ENCODE results near the gene MFSD6. TPM values are rescaled to one million over a fixed set of nuclear protein-coding genes. Genes with fewer than 3 reads are reported as not detected.

Gene MFSD6
- total RNA-seq, 4 donors from 2014 or later: 87.1 to 96.6 (median 92.4) TPM

- H3K4me1 ChIP-seq: peaks cover 0 to 58% (median 15%) of the 10 kb centered on the region in 4 donors
- no peaks in the 10 kb centered on the region for H3K27me3 ChIP-seq
- H3K9me3 ChIP-seq: no peaks in the 10 kb centered on the region
- WGBS, 2 donors: 66 to 70% methylated on average over 3 of the region's 3 CpGs
- no peaks in the 10 kb centered on the region for H3K36me3 ChIP-seq
- DNase-seq (ENCODE audit: low spot score in 2 of 2): no peak
- no peak overlapping the region for H3K4me3 ChIP-seq
- TF ChIP-seq EP300 (IDR thresholded peaks at IDR 0.05) (no peak), POLR2A (IDR thresholded peaks at IDR 0.05) (no peak)
- TF ChIP-seq, protein P1, sequence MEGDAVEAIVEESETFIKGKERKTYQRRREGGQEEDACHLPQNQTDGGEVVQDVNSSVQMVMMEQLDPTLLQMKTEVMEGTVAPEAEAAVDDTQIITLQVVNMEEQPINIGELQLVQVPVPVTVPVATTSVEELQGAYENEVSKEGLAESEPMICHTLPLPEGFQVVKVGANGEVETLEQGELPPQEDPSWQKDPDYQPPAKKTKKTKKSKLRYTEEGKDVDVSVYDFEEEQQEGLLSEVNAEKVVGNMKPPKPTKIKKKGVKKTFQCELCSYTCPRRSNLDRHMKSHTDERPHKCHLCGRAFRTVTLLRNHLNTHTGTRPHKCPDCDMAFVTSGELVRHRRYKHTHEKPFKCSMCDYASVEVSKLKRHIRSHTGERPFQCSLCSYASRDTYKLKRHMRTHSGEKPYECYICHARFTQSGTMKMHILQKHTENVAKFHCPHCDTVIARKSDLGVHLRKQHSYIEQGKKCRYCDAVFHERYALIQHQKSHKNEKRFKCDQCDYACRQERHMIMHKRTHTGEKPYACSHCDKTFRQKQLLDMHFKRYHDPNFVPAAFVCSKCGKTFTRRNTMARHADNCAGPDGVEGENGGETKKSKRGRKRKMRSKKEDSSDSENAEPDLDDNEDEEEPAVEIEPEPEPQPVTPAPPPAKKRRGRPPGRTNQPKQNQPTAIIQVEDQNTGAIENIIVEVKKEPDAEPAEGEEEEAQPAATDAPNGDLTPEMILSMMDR (IDR thresholded peaks at IDR 0.05): no peak
- no peak overlapping the region for H3K27ac ChIP-seq
Observed at GRCh38 chr2:190443778-190444481, 35.8 kb downstream of the MFSD6 start.

DNA sequence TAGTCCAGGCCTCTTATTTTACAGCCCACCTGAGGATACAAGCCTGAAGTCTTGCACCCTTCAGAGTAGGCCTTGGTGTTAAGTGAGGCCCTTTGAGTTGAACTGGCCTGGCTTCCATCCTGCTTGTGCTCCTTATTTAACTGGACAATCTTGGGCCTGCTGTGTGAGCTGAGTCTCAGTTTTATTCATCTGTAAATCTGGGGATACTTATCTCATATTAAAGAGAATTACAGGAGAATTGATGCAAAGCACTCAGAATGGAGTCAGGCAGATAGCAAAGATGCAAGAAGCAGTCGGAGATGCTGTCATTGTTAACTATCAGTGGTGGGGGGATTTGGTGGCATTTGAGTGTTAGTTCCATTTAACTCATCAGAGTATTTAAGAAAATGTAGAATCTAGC, 36.8 kb downstream of the MFSD6 start:
- H3K27me3 ChIP-seq: no peaks in the 10 kb centered on the region
- no peak overlapping the region for H3K4me3 ChIP-seq
- WGBS, 2 donors: 83 to 93% methylated on average over 1 of the region's 1 CpG
- no peaks in the 10 kb centered on the region for H3K9me3 ChIP-seq
- no peak overlapping the region for H3K27ac ChIP-seq
- DNase-seq (ENCODE audit: low spot score in 2 of 2): no peak
- H3K36me3 ChIP-seq: no peaks in the 10 kb centered on the region
- H3K4me1 ChIP-seq: peaks cover 0 to 58% (median 15%) of the 10 kb centered on the region in 4 donors
- TF ChIP-seq EP300 (IDR thresholded peaks at IDR 0.05) (no peak), POLR2A (IDR thresholded peaks at IDR 0.05) (no peak)
- TF ChIP-seq, protein P1 (IDR thresholded peaks at IDR 0.05): no peak

- no peak for DNase-seq (ENCODE audit: low spot score in 2 of 2)
- Histone ChIP-seq H3K9me3 (no peaks in the 10 kb centered on the region), H3K4me1 (peaks cover 0 to 59% (median 15%) of the 10 kb centered on the region in 4 donors), H3K27ac (peak overlapping the region in 2 of 4 donors; percentile 40 to 43), H3K36me3 (no peaks in the 10 kb centered on the region), H3K27me3 (no peaks in the 10 kb centered on the region), H3K4me3 (no peak overlapping the region)
- TF ChIP-seq POLR2A (IDR thresholded peaks at IDR 0.05) (no peak), EP300 (IDR thresholded peaks at IDR 0.05) (no peak)
- TF ChIP-seq, protein P1 (IDR thresholded peaks at IDR 0.05): no peak
- 71 to 81% methylated on average over 2 of the region's 2 CpGs for WGBS, 2 donors
Observed at GRCh38 chr2:190446193-190446592, 38.0 kb downstream of the MFSD6 start.

- DNase-seq (ENCODE audit: low spot score in 2 of 2): no peak
- Histone ChIP-seq H3K4me3 (no peak overlapping the region), H3K27me3 (no peaks in the 10 kb centered on the region), H3K36me3 (no peaks in the 10 kb centered on the region), H3K27ac (peak overlapping the region in 2 of 4 donors; percentile 40 to 43), H3K9me3 (no peaks in the 10 kb centered on the region), H3K4me1 (peaks cover 0 to 66% (median 17%) of the 10 kb centered on the region in 4 donors)
- 81 to 85% methylated on average over 3 of the region's 3 CpGs for WGBS, 2 donors
- TF ChIP-seq POLR2A (IDR thresholded peaks at IDR 0.05) (no peak), EP300 (IDR thresholded peaks at IDR 0.05) (no peak)
- TF ChIP-seq, protein P1 (IDR thresholded peaks at IDR 0.05): no peak
Observed at GRCh38 chr2:190446750-190447516, 38.8 kb downstream of the MFSD6 start.

- no peaks in the 10 kb centered on the region for H3K9me3 ChIP-seq
- H3K27me3 ChIP-seq: no peaks in the 10 kb centered on the region
- H3K4me1 ChIP-seq: peaks cover 0 to 71% (median 17%) of the 10 kb centered on the region in 4 donors
- peak overlapping the region in 1 of 4 donors; percentile 7 for H3K27ac ChIP-seq
- no peak overlapping the region for H3K4me3 ChIP-seq
- no peak for DNase-seq (ENCODE audit: low spot score in 2 of 2)
- H3K36me3 ChIP-seq: no peaks in the 10 kb centered on the region
- TF ChIP-seq, protein P1 (IDR thresholded peaks at IDR 0.05): no peak
- TF ChIP-seq POLR2A (IDR thresholded peaks at IDR 0.05) (no peak), EP300 (IDR thresholded peaks at IDR 0.05) (no peak)
Observed at GRCh38 chr2:190447766-190448165, 39.6 kb downstream of the MFSD6 start.
